ENCODE results near the gene RPS27A. TPM values are rescaled to one million over a fixed set of nuclear protein-coding genes. Genes with fewer than 3 reads are reported as not detected.
"Not testable (repeated sequence)": the region's sequence is repeated elsewhere in the genome, so short reads cannot be mapped to it uniquely, and the experiment has no call there.

Gene RPS27A
- total RNA-seq, 4 donors from 2014 or later, result 798 to 1,730 (median 1,241) TPM

DNA sequence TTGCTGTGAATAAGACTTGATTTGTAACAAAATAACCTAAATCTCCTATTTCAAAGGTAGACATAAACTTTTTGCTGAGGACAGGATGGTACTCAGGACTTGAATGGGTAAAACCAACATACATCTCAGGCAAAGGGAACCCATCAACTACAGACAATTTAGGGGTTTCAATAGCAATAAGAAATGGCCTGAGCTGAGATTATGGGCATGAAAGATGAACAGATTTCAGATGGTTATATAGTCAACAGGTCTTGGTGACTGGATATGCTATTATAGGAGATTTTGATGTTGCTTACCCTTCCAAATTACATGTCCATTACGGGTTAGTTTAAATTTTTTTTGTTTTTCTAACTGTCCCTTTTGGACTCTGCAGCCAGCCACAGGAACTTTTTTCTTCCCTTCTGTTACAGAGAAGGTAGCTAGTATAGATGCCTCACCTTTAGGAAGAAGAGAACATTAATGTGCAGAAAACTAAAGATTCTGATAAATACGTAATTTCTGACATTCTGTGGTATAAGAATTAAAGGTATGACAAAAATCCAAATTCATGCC is 4.6 kb downstream of the RPS27A start:
- H3K27ac ChIP-seq, result no peak overlapping the region
- H3K27me3 ChIP-seq, result no peaks in the 10 kb centered on the region
- WGBS, 2 donors, result 71 to 82% methylated on average over 2 of the region's 2 CpGs
- no peak for DNase-seq (ENCODE audit: low spot score in 2 of 2)
- H3K4me1 ChIP-seq, result peaks cover 0 to 27% (median 9%) of the 10 kb centered on the region in 4 donors
- H3K4me3 ChIP-seq, result no peak overlapping the region
- TF ChIP-seq POLR2A (IDR thresholded peaks at IDR 0.05) (no peak), EP300 (IDR thresholded peaks at IDR 0.05) (no peak)
- TF ChIP-seq, protein P1, sequence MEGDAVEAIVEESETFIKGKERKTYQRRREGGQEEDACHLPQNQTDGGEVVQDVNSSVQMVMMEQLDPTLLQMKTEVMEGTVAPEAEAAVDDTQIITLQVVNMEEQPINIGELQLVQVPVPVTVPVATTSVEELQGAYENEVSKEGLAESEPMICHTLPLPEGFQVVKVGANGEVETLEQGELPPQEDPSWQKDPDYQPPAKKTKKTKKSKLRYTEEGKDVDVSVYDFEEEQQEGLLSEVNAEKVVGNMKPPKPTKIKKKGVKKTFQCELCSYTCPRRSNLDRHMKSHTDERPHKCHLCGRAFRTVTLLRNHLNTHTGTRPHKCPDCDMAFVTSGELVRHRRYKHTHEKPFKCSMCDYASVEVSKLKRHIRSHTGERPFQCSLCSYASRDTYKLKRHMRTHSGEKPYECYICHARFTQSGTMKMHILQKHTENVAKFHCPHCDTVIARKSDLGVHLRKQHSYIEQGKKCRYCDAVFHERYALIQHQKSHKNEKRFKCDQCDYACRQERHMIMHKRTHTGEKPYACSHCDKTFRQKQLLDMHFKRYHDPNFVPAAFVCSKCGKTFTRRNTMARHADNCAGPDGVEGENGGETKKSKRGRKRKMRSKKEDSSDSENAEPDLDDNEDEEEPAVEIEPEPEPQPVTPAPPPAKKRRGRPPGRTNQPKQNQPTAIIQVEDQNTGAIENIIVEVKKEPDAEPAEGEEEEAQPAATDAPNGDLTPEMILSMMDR (IDR thresholded peaks at IDR 0.05), result no peak
- H3K36me3 ChIP-seq, result peaks cover 0 to 75% (median 3%) of the 10 kb centered on the region in 3 donors
- H3K9me3 ChIP-seq, result no peaks in the 10 kb centered on the region

DNA sequence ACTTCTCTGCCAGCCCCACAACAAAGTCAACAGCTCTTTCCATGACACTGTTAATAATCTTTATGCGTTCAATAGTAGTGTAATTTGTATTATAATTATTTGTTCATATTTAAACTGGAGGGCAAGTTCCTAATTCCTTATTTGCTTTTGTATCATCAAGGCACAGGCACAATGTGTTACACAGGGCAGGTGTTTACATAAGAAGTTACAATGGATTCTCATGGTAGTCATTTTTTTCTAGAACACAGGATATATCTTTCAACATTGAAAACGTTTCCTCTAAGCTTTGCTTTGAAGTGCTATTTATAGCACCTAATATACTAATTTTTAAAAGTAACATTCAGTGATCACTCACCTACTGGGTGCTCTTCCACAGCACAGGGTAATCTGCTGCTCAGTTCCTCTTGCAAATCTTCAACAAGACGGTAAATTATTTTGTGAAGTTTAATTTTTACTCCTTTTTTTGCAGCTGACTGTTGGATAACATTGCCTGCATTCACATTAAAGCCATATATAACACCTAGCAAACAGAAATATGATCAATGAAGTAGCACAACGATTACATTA is 7.3 kb downstream of the RPS27A start:
- H3K9me3 ChIP-seq, result no peaks in the 10 kb centered on the region
- H3K27me3 ChIP-seq, result no peaks in the 10 kb centered on the region
- no peak for DNase-seq (ENCODE audit: low spot score in 2 of 2)
- 75 to 76% methylated on average over 4 of the region's 4 CpGs for WGBS, 2 donors
- H3K36me3 ChIP-seq, result peaks cover 0 to 88% (median 3%) of the 10 kb centered on the region in 3 donors
- peaks cover 0 to 10% (median 0%) of the 10 kb centered on the region in 4 donors for H3K4me1 ChIP-seq
- no peak for TF ChIP-seq POLR2A (IDR thresholded peaks at IDR 0.05)
- TF ChIP-seq EP300 (IDR thresholded peaks at IDR 0.05), result no peak
- TF ChIP-seq, protein P1 (IDR thresholded peaks at IDR 0.05), result no peak
- no peak overlapping the region for H3K27ac ChIP-seq
- no peak overlapping the region for H3K4me3 ChIP-seq

DNA sequence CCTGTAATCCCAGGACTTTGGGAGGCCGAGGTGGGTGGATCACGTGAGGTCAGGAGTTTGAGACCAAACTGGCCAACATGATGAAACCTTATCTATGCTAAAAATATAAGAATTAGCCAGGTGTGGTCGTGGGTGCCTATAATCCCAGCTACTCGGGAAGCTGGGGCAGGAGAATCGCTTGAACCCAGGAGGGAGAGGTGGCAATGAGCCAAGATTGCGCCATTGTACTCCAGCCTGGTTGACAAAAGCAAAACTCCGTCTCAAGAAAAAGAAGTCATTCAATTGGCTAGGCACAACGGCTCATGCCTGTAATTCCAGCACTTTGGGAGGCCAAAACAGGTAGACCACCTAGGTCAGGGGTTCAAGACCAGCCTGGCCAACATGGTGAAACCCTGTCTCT is 9.1 kb downstream of the RPS27A start:
- H3K36me3 ChIP-seq, result peaks cover 0 to 87% (median 3%) of the 10 kb centered on the region in 3 donors

DNA sequence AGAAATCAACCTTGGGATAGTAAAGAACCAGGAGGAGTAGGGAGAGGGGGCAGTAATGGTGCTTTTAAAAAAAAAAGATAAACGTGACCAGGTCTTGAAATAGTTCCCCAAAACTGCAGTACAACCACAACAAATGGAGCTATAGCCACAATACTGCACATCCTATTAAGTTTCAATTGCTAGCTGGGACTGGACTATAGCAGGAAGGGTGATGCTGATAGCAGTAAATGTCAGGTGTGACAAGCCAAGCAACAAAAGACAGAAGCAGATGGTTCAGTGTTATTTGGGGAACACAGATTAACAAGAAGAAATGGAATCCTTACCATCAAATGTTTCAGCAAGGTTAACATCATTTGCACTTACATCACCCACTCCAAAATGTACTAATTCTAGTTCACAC is 10.1 kb downstream of the RPS27A start:
- Histone ChIP-seq H3K9me3 (no peaks in the 10 kb centered on the region), H3K27ac (no peak overlapping the region), H3K4me3 (no peak overlapping the region), H3K36me3 (peaks cover 0 to 86% (median 3%) of the 10 kb centered on the region in 3 donors), H3K27me3 (no peaks in the 10 kb centered on the region), H3K4me1 (no peaks in the 10 kb centered on the region)
- TF ChIP-seq, protein P1 (IDR thresholded peaks at IDR 0.05), result no peak
- TF ChIP-seq POLR2A (IDR thresholded peaks at IDR 0.05) (no peak), EP300 (IDR thresholded peaks at IDR 0.05) (no peak)
- 56 to 66% methylated on average over 1 of the region's 1 CpG for WGBS, 2 donors
- no peak for DNase-seq (ENCODE audit: low spot score in 2 of 2)

More for the DNA sequence above, 9.1 kb downstream of the RPS27A start:
- 88 to 90% methylated on average over 8 of the region's 8 CpGs for WGBS, 2 donors
- not testable (repeated sequence) for DNase-seq (ENCODE audit: low spot score in 2 of 2); H3K4me1 ChIP-seq; H3K27ac ChIP-seq; H3K27me3 ChIP-seq; H3K4me3 ChIP-seq; H3K9me3 ChIP-seq

DNA sequence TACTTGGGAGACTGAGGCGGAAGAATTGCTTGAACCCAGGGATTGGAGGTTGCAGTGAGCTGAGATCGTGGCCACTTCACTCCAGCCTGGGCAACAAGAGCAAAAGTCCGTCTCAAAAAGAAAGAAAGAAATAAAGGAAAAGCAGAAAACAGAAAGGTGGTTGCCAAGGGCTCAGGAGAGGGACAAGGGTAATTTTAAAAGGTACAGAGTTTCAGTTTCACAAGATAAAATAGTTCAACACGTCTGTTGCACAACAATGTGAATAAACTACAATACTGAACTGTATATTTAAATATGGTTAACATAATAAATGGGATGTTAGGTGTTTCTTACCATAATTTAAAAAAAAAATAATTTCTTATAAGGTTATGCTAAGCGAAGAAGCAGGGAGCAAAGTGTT is 12.9 kb downstream of the RPS27A start:
- no peaks in the 10 kb centered on the region for H3K9me3 ChIP-seq
- H3K27ac ChIP-seq, result no peak overlapping the region
- WGBS, 2 donors, result 89 to 91% methylated on average over 5 of the region's 5 CpGs
- H3K4me3 ChIP-seq, result no peak overlapping the region
- TF ChIP-seq POLR2A (IDR thresholded peaks at IDR 0.05) (no peak), EP300 (IDR thresholded peaks at IDR 0.05) (no peak)
- TF ChIP-seq, protein P1 (IDR thresholded peaks at IDR 0.05), result no peak
- no peaks in the 10 kb centered on the region for H3K27me3 ChIP-seq
- peaks cover 0 to 87% (median 0%) of the 10 kb centered on the region in 3 donors for H3K36me3 ChIP-seq
- H3K4me1 ChIP-seq, result no peaks in the 10 kb centered on the region
- DNase-seq (ENCODE audit: low spot score in 2 of 2), result no peak
